HG03439 (cell line): ENCODE data around the gene TCEA2.

Experiments used
- ATAC-seq: cut with Tn5 transposase; IDR thresholded peaks from one replicate; pipeline ENCODE4 v1.9.1; 2021; ENCODE audit warnings: mild to moderate bottlenecking, moderate library complexity; ENCODE audit not compliant: unreplicated experiment

Gene TCEA2

GRCh38 chr20:64062596-64063388 lies at the start of gene TCEA2:
Gene TCEA2, plus strand, starts transcription at chr20:64063198. Its CDS starts 115 bp downstream, at chr20:64063313.
- peak; percentile 65 for ATAC-seq

GRCh38 chr20:64015635-64016034 lies 47.4 kb upstream of the TCEA2 start:
- no peak for ATAC-seq

- ATAC-seq, result no peak
Measured at GRCh38 chr20:64021124-64021975, 41.6 kb upstream of the TCEA2 start.

- no peak for ATAC-seq
Measured at GRCh38 chr20:64022671-64023360, 40.2 kb upstream of the TCEA2 start.

GRCh38 chr20:64023361-64024140 lies 39.4 kb upstream of the TCEA2 start:
- ATAC-seq, result no peak

GRCh38 chr20:64024141-64024990 lies 38.6 kb upstream of the TCEA2 start:
- ATAC-seq, result no peak

GRCh38 chr20:64025101-64025825 lies 37.7 kb upstream of the TCEA2 start:
- ATAC-seq, result no peak

GRCh38 chr20:64025826-64026412 lies 37.1 kb upstream of the TCEA2 start:
- no peak for ATAC-seq

- no peak for ATAC-seq
Measured at GRCh38 chr20:64027981-64028685, 34.9 kb upstream of the TCEA2 start.

GRCh38 chr20:64029293-64030117 lies 33.5 kb upstream of the TCEA2 start:
- ATAC-seq, result no peak

- ATAC-seq, result no peak
Measured at GRCh38 chr20:64030371-64031134, 32.4 kb upstream of the TCEA2 start.

- no peak for ATAC-seq
Measured at GRCh38 chr20:64031822-64032314, 31.1 kb upstream of the TCEA2 start.

GRCh38 chr20:64032706-64033624 lies 30.0 kb upstream of the TCEA2 start:
- ATAC-seq, result no peak

- no peak for ATAC-seq
Measured at GRCh38 chr20:64033981-64034493, 29.0 kb upstream of the TCEA2 start.
